Hepatocyte (in vitro differentiated cells): ENCODE results near the gene RAD50. TPM values are rescaled to one million over a fixed set of nuclear protein-coding genes. Genes with fewer than 3 reads are reported as not detected.

ENCODE experiments used
- DNase-seq: peaks from one replicate; pipeline ENCODE4 v3.0.0-alpha.2; 2016; ENCODE audit warnings: low spot score
- H2AFZ ChIP-seq: fragments of 200-600 bp; sonication (generic); 2 replicates; pipeline ENCODE4 v1.6.0; 2016; ENCODE audit warnings: antibody characterized with exemption, mild to moderate bottlenecking
- H3K27ac ChIP-seq: fragments of 200-600 bp; sonication (generic); 2 replicates; pipeline ENCODE4 v1.5.1; 2016; ENCODE audit warnings: mild to moderate bottlenecking
- H3K27me3 ChIP-seq: fragments of 200-600 bp; sonication (generic); 2 replicates; pipeline ENCODE4 v1.6.1; 2016
- H3K36me3 ChIP-seq: fragments of 200-600 bp; sonication (generic); replicated peaks from 2 replicates; pipeline ENCODE4 v1.5.1; 2016; ENCODE audit warnings: low read depth; ENCODE audit not compliant: insufficient read depth
- H3K4me1 ChIP-seq: fragments of 200-600 bp; sonication (generic); 2 replicates; pipeline ENCODE4 v1.5.1; 2016; ENCODE audit warnings: mild to moderate bottlenecking, moderate library complexity; ENCODE audit not compliant: insufficient read depth
- H3K4me2 ChIP-seq: fragments of 200-600 bp; sonication (generic); 2 replicates; pipeline ENCODE4 v1.6.0; 2016
- H3K4me3 ChIP-seq: fragments of 200-600 bp; sonication (generic); 2 replicates; pipeline ENCODE4 v1.5.1; 2016; ENCODE audit warnings: mild to moderate bottlenecking
- H3K79me2 ChIP-seq: fragments of 200-600 bp; sonication (generic); 2 replicates; pipeline ENCODE4 v1.6.0; 2017; ENCODE audit warnings: mild to moderate bottlenecking
- H3K9me2 ChIP-seq: fragments of 200-600 bp; sonication (generic); replicated peaks from 2 replicates; pipeline ENCODE4 v1.6.0; 2017; ENCODE audit warnings: mild to moderate bottlenecking; ENCODE audit not compliant: insufficient read depth
- H3K9me3 ChIP-seq: fragments of 200-600 bp; sonication (generic); 2 replicates; pipeline ENCODE4 v1.5.1; 2016; ENCODE audit warnings: low read depth, mild to moderate bottlenecking
- H4K20me1 ChIP-seq: fragments of 200-600 bp; sonication (generic); 2 replicates; pipeline ENCODE4 v1.6.0; 2016; ENCODE audit warnings: mild to moderate bottlenecking; ENCODE audit not compliant: insufficient read depth, poor library complexity, severe bottlenecking
- CTCF ChIP-seq: fragments of 200-600 bp; sonication (generic); IDR thresholded peaks from 2 replicates; pipeline ENCODE4 v1.5.1; 2016; ENCODE audit warnings: antibody characterized with exemption, mild to moderate bottlenecking; ENCODE audit not compliant: poor library complexity
- EZH2 ChIP-seq: fragments of 200-600 bp; sonication (generic); IDR thresholded peaks from 2 replicates; pipeline ENCODE4 v1.6.1; 2016; ENCODE audit warnings: antibody characterized with exemption, mild to moderate bottlenecking, borderline replicate concordance
- EZH2phosphoT487 ChIP-seq: fragments of 200-600 bp; sonication (generic); IDR thresholded peaks from one replicate; pipeline ENCODE4 v1.6.1; 2018; ENCODE audit warnings: antibody characterized with exemption, mild to moderate bottlenecking, low read depth, moderate library complexity; ENCODE audit not compliant: unreplicated experiment, severe bottlenecking
- WGBS: methylation state at CpG from one replicate; pipeline ENCODE4 v1.1.6; 2016; ENCODE audit warnings: low lambda C conversion rate; ENCODE audit errors: missing lambda C conversion rate; 5-methylcytosine and 5-hydroxymethylcytosine counted together
- polyA plus RNA-seq: library from polyadenylated mRNA; unstranded; fragments of >200 nt; fragmentation: Nextera tagmentation; extraction: Ambion mirVana; gene quantifications from 2 replicates; pipeline ENCODE4 v1.2.1, GENCODE V29; 2016
- total RNA-seq: library from RNA; depleted of rRNA; stranded (reverse); fragments of >200 nt; gene quantifications from 2 replicates; pipeline ENCODE4 v1.2.3, GENCODE V29; 2014

Gene RAD50
- total and polyA plus RNA-seq, 2 experiments from 2014 or later: 27.0 to 28.1 TPM

- Histone ChIP-seq H2AFZ (no peak overlapping the region), H3K9me2 (no peaks in the 10 kb centered on the region), H3K79me2 (no peaks in the 10 kb centered on the region), H3K27me3 (no peaks in the 10 kb centered on the region), H4K20me1 (no peaks in the 10 kb centered on the region), H3K4me3 (no peak overlapping the region), H3K9me3 (no peaks in the 10 kb centered on the region), H3K27ac (no peak overlapping the region), H3K4me1 (no peaks in the 10 kb centered on the region), H3K4me2 (no peak overlapping the region), H3K36me3 (no peaks in the 10 kb centered on the region)
- no peak for TF ChIP-seq CTCF
- TF ChIP-seq EZH2phosphoT487: no peak
- TF ChIP-seq EZH2: no peak
- no peak for DNase-seq
Measured at GRCh38 chr5:132586063-132586462, 29.3 kb downstream of the RAD50 start.

GRCh38 chr5:132589467-132589866, 32.7 kb downstream of the RAD50 start:
- H3K27ac ChIP-seq: no peak overlapping the region
- H3K36me3 ChIP-seq: no peaks in the 10 kb centered on the region
- no peak overlapping the region for H3K4me2 ChIP-seq
- no peaks in the 10 kb centered on the region for H4K20me1 ChIP-seq
- WGBS: 93% methylated on average over 1 of the region's 1 CpG
- H3K4me3 ChIP-seq: no peak overlapping the region
- no peaks in the 10 kb centered on the region for H3K27me3 ChIP-seq
- no peak overlapping the region for H2AFZ ChIP-seq
- no peaks in the 10 kb centered on the region for H3K9me3 ChIP-seq
- H3K9me2 ChIP-seq: no peaks in the 10 kb centered on the region
- no peaks in the 10 kb centered on the region for H3K79me2 ChIP-seq
- H3K4me1 ChIP-seq: no peaks in the 10 kb centered on the region
- TF ChIP-seq EZH2phosphoT487 (no peak), CTCF (no peak), EZH2 (no peak)
- no peak for DNase-seq

GRCh38 chr5:132591145-132591544, 34.4 kb downstream of the RAD50 start:
- Histone ChIP-seq H3K36me3 (no peaks in the 10 kb centered on the region), H3K79me2 (no peaks in the 10 kb centered on the region), H3K9me2 (no peaks in the 10 kb centered on the region), H3K27me3 (no peaks in the 10 kb centered on the region), H2AFZ (no peak overlapping the region), H3K4me2 (no peak overlapping the region), H3K9me3 (no peaks in the 10 kb centered on the region), H3K4me1 (no peaks in the 10 kb centered on the region), H4K20me1 (no peaks in the 10 kb centered on the region), H3K27ac (no peak overlapping the region), H3K4me3 (no peak overlapping the region)
- 94% methylated on average over 3 of the region's 3 CpGs for WGBS
- DNase-seq: no peak
- TF ChIP-seq EZH2phosphoT487 (no peak), CTCF (peak; percentile 22)

- Histone ChIP-seq H3K36me3 (no peaks in the 10 kb centered on the region), H3K79me2 (no peaks in the 10 kb centered on the region), H3K27ac (no peak overlapping the region), H3K4me3 (no peak overlapping the region), H3K4me2 (no peak overlapping the region), H3K27me3 (no peaks in the 10 kb centered on the region), H3K9me2 (no peaks in the 10 kb centered on the region), H3K9me3 (no peaks in the 10 kb centered on the region), H3K4me1 (no peaks in the 10 kb centered on the region), H2AFZ (no peak overlapping the region), H4K20me1 (no peaks in the 10 kb centered on the region)
- TF ChIP-seq CTCF (no peak), EZH2 (no peak), EZH2phosphoT487 (no peak)
- no peak for DNase-seq
- WGBS: 69% methylated on average over 2 of the region's 2 CpGs
Measured at GRCh38 chr5:132592521-132592920, 35.7 kb downstream of the RAD50 start.
